BJ (cell line): Measurements from ENCODE around the gene AFG1L. TPM values are rescaled to one million over a fixed set of nuclear protein-coding genes. Genes with fewer than 3 reads are reported as not detected.

Experiments
- CTCF ChIA-PET: fragments of 350-600 bp; formaldehyde crosslinking; extraction: SDS; loops from one replicate; lab custom pipeline; 2021; ENCODE audit warnings: antibody characterized with exemption, inconsistent platforms; lab: Yijun Ruan, JAX
- POLR2A ChIA-PET: fragments of 300-600 bp; sonication (Branson Sonifier 250); formaldehyde crosslinking; extraction: SDS; loops from one replicate; lab custom pipeline; 2021; ENCODE audit warnings: antibody characterized with exemption; lab: Charles Lee
- DNase-seq: peaks from one replicate; pipeline ENCODE4 v3.0.0-alpha.2; 2011; ENCODE audit warnings: low read depth
- H3K27me3 ChIP-seq: 2 replicates; pipeline ENCODE4 v1.6.0; 2011; ENCODE audit warnings: low read length; ENCODE audit not compliant: control insufficient read depth, insufficient read depth
- H3K36me3 ChIP-seq: 2 replicates; pipeline ENCODE4 v1.5.1; 2011; ENCODE audit warnings: low read length; ENCODE audit not compliant: control insufficient read depth, insufficient read depth
- H3K4me3 ChIP-seq: 2 replicates; pipeline ENCODE4 v1.5.1; 2011; ENCODE audit warnings: low read depth, mild to moderate bottlenecking, control low read depth, low read length
- polyA plus RNA-seq: library from polyadenylated mRNA; depleted of rRNA; stranded (reverse); fragments of >200 nt; gene quantifications from 2 replicates; pipeline ENCODE4 v1.2.3, GENCODE V29; 2011
- TF ChIP-seq, protein P1 (sequence below): IDR thresholded peaks from 2 replicates; pipeline ENCODE4 v1.5.1; 2011; ENCODE audit warnings: low read depth, mild to moderate bottlenecking, control low read depth, inconsistent platforms, low read length, moderate library complexity; ENCODE audit not compliant: insufficient read depth

Gene AFG1L
- polyA plus RNA-seq, 1 experiment: 1.7 TPM

DNA sequence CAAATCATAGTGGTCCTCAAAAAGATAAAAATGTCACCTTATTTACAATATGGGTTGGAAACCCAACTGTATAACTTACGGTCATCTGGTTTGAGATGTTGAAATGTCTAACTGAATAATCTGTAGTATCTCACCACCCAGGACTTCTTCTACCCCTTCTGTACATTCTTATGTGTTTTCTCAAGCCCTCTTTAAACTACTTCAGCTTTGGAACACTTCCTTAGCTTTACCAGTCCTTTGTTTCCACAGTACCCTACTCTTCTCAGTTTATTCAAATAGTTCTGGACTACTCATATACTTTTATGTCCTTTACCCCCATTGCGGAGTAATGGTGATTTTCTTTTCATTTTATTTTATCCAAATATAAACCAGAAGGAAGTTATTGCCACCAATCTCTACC is 137.3 kb downstream of the AFG1L start:
- H3K36me3 ChIP-seq: no peaks in the 10 kb centered on the region
- no peaks in the 10 kb centered on the region for H3K27me3 ChIP-seq
- CTCF ChIA-PET: interaction anchor here (1.0 to 1.8 kb wide), 2 partner anchors 10 to 42 kb away, joined by 3 to 7 read pairs; no protein-coding TSS in a partner anchor
- DNase-seq: no peak
- POLR2A ChIA-PET: no interaction called here
- no peak overlapping the region for H3K4me3 ChIP-seq
- TF ChIP-seq, protein P1, sequence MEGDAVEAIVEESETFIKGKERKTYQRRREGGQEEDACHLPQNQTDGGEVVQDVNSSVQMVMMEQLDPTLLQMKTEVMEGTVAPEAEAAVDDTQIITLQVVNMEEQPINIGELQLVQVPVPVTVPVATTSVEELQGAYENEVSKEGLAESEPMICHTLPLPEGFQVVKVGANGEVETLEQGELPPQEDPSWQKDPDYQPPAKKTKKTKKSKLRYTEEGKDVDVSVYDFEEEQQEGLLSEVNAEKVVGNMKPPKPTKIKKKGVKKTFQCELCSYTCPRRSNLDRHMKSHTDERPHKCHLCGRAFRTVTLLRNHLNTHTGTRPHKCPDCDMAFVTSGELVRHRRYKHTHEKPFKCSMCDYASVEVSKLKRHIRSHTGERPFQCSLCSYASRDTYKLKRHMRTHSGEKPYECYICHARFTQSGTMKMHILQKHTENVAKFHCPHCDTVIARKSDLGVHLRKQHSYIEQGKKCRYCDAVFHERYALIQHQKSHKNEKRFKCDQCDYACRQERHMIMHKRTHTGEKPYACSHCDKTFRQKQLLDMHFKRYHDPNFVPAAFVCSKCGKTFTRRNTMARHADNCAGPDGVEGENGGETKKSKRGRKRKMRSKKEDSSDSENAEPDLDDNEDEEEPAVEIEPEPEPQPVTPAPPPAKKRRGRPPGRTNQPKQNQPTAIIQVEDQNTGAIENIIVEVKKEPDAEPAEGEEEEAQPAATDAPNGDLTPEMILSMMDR: no peak

DNA sequence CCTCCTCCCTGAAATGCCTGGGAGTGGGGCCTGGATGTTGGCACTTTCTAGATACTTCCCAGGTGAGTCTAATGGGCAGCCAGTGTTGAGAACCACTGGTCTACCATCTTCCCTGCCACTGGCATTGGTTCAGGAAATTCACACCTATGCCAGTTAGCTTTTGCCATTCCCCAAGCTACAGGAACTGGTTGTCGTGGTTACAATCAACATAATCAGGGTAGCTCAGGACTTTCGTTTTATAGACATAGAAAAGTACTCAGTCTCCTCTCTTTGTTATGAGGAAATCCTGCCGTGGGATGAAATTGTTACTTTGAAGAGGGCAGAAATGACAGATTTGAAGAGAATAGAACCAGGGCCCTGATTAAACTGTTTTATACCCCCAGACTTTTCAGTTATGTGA is 137.9 kb downstream of the AFG1L start:
- CTCF ChIA-PET: interaction anchor here (0.6 to 1.8 kb wide), 3 partner anchors 10 to 43 kb away, joined by 3 to 7 read pairs (median 3); no protein-coding TSS in a partner anchor
- H3K4me3 ChIP-seq: no peak overlapping the region
- no peaks in the 10 kb centered on the region for H3K27me3 ChIP-seq
- no peaks in the 10 kb centered on the region for H3K36me3 ChIP-seq
- POLR2A ChIA-PET: no interaction called here
- TF ChIP-seq, protein P1: no peak
- DNase-seq: no peak

DNA sequence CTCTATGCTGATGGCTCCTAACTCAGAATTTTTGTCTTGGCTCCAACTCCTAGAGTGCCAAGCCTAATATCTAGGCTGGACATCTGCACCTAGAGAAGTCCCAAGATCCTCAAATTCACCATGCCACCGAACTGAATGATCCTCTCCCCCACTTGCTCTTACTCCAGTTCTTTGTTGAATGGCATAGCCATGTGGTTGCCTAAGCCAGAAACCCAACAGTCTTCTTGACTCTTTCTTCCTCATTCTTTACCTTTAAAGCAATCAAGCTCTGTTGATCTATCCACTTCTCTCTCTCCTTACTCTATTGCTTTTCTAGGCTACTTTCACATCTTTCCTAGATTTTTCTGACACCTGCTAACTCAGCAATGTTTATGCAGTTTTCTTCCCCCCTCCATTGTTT is 139.4 kb downstream of the AFG1L start:
- no peaks in the 10 kb centered on the region for H3K36me3 ChIP-seq
- ChIA-PET POLR2A (no interaction called here), CTCF (interaction anchor here (0.7 kb wide), 1 partner anchor 71 kb away, joined by 3 read pairs; no protein-coding TSS in a partner anchor)
- no peaks in the 10 kb centered on the region for H3K27me3 ChIP-seq
- TF ChIP-seq, protein P1: no peak
- no peak for DNase-seq
- no peak overlapping the region for H3K4me3 ChIP-seq

DNA sequence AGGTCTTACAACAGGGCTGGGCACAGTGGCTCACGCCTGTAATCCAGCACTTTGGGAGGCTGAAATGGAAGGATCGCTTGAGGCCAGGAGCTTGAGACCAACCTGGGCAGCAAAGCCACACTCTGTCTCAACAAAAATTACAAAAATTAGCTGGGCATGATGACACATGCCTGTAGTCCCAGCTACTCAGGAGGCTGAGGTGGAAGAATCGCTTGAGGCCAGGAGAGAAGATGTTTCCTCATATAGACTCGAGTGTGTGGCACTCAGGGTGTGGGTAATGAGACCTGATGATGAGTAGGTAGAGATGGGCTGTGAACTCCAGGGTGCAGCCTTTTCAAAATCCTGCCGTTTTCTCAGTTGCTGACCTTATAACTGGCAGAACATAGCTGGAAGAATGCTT is 140.5 kb downstream of the AFG1L start:
- H3K27me3 ChIP-seq: no peaks in the 10 kb centered on the region
- no peak for DNase-seq
- no peaks in the 10 kb centered on the region for H3K36me3 ChIP-seq
- POLR2A ChIA-PET: no interaction called here
- H3K4me3 ChIP-seq: no peak overlapping the region
- TF ChIP-seq, protein P1: no peak
- CTCF ChIA-PET: no interaction called here

DNA sequence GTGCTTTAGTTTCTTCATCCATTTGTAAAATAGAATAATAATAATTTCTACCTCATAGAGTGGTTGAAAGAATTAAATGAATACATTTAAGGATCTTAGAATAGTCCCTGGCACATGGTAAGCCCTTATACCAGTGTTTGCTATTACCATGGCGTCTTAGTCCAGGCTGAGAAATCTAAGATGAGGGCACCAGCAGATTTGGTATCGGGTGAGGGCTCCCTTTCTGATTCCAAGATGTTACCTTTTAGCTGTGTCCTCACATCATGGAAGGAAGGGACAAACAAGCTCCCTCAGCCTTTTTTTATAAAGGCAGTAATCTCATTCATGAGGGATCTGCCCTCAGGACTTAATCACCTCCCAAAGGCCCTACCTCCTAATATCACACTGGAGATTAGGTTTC is 141.9 kb downstream of the AFG1L start:
- H3K27me3 ChIP-seq: no peaks in the 10 kb centered on the region
- ChIA-PET CTCF (interaction anchor here (1.5 kb wide), 1 partner anchor 91 kb away, joined by 4 read pairs; no protein-coding TSS in a partner anchor), POLR2A (no interaction called here)
- H3K4me3 ChIP-seq: no peak overlapping the region
- H3K36me3 ChIP-seq: no peaks in the 10 kb centered on the region
- TF ChIP-seq, protein P1: no peak
- DNase-seq: no peak
